Mammary epithelial cell (primary cell): ENCODE results near the gene DUOX2.

Experiments used
- CTCF ChIP-seq, 2 donors: IDR thresholded peaks in 1 of 2; conservative IDR thresholded peaks in 1 of 2; 2 replicates each; pipeline ENCODE4 v1.5.1; 2011 to 2012; ENCODE audit warnings: inconsistent platforms in 2 of 2, low read length in 2 of 2, mild to moderate bottlenecking in 2 of 2, control low read depth in 1 of 2, low read depth in 1 of 2; ENCODE audit not compliant: insufficient read depth in 1 of 2; ENCODE audit errors: extremely low read depth in 1 of 2
- EZH2 ChIP-seq: IDR thresholded peaks from 2 replicates; pipeline ENCODE4 v1.6.1; 2012; ENCODE audit warnings: low read length, inconsistent platforms, borderline replicate concordance

- no peak for TF ChIP-seq CTCF (conservative IDR thresholded peaks at IDR 0.05 in 1 of 2, IDR thresholded peaks at IDR 0.05 in 1 of 2; ENCODE audit: extremely low read depth in 1 of 2, insufficient read depth in 1 of 2, low read depth in 1 of 2, low read length in 2 of 2)
- no peak for TF ChIP-seq EZH2
Observed at GRCh38 chr15:45118996-45119395, 5.0 kb upstream of the DUOX2 start.
